T-helper 9 cell (primary cell): ENCODE results near the gene IGSF22.

ENCODE experiments used
- DNase-seq: peaks from one replicate; pipeline ENCODE4 v3.0.0-alpha.2; 2020
- total RNA-seq, 2 donors: gene quantifications; one replicate each; lab custom pipeline; 2026; lab: John Stamatoyannopoulos, UW

Gene IGSF22
- total RNA-seq = 0.24 to 1.5 reads per million in 2 donors

GRCh38 chr11:18726040-18726439 is at the start of gene IGSF22:
TSS of gene IGSF22 (minus strand) at chr11:18726188. CDS start at chr11:18724236, 1,952 bp downstream.
- no peak for DNase-seq

- no peak for DNase-seq
These were observed 48.8 kb upstream of the IGSF22 start for GRCh38 chr11:18774801-18775200.

- no peak for DNase-seq
These were observed 47.7 kb upstream of the IGSF22 start for GRCh38 chr11:18773681-18774080.

- no peak for DNase-seq
These were observed 47.1 kb upstream of the IGSF22 start for GRCh38 chr11:18773104-18773503.

GRCh38 chr11:18772211-18772610 is 46.2 kb upstream of the IGSF22 start:
- no peak for DNase-seq

- no peak for DNase-seq
These were observed 45.5 kb upstream of the IGSF22 start for GRCh38 chr11:18771266-18772035.

- DNase-seq = no peak
These were observed 44.6 kb upstream of the IGSF22 start for GRCh38 chr11:18770479-18771125.

GRCh38 chr11:18769802-18770456 is 43.9 kb upstream of the IGSF22 start:
- no peak for DNase-seq

- no peak for DNase-seq
These were observed 43.0 kb upstream of the IGSF22 start for GRCh38 chr11:18768978-18769377.

GRCh38 chr11:18768472-18768901 is 42.5 kb upstream of the IGSF22 start:
- no peak for DNase-seq

- DNase-seq = no peak
These were observed 40.0 kb upstream of the IGSF22 start for GRCh38 chr11:18766015-18766414.

- no peak for DNase-seq
These were observed 39.6 kb upstream of the IGSF22 start for GRCh38 chr11:18765554-18765953.

- DNase-seq = no peak
These were observed 35.8 kb upstream of the IGSF22 start for GRCh38 chr11:18761741-18762140.

GRCh38 chr11:18761144-18761543 is 35.2 kb upstream of the IGSF22 start:
- no peak for DNase-seq

GRCh38 chr11:18757811-18758210 is 31.8 kb upstream of the IGSF22 start:
- DNase-seq = no peak

GRCh38 chr11:18756889-18757288 is 30.9 kb upstream of the IGSF22 start:
- no peak for DNase-seq

- DNase-seq = no peak
These were observed 28.3 kb upstream of the IGSF22 start for GRCh38 chr11:18754308-18754707.

GRCh38 chr11:18752502-18752901 is 26.5 kb upstream of the IGSF22 start:
- DNase-seq = no peak

- no peak for DNase-seq
These were observed 25.0 kb upstream of the IGSF22 start for GRCh38 chr11:18750944-18751343.

- no peak for DNase-seq
These were observed 23.8 kb upstream of the IGSF22 start for GRCh38 chr11:18749681-18750319.

GRCh38 chr11:18748766-18749365 is 22.9 kb upstream of the IGSF22 start:
- no peak for DNase-seq

GRCh38 chr11:18745251-18745650 is 19.3 kb upstream of the IGSF22 start:
- DNase-seq = no peak
